ENCODE results near the gene OVCH1. TPM values are rescaled to one million over a fixed set of nuclear protein-coding genes. Genes with fewer than 3 reads are reported as not detected.

OVCH1 gene
- under 0.01 TPM in 2 replicates for total RNA-seq

- TF ChIP-seq CTCF (IDR thresholded peaks at IDR 0.05; ENCODE audit: insufficient read depth, low read depth, low read length), result no peak
- no peak for DNase-seq (ENCODE audit: low read depth)
- no peak within 1 kb of the TSS for H3K4me3 ChIP-seq (ENCODE audit: low read depth, low read length)
Measured at GRCh38 chr12:29497588-29497987, at the start of gene OVCH1. OVCH1 (minus strand) TSS chr12:29497686; CDS start chr12:29497686, 0 bp downstream.

GRCh38 chr12:29547151-29547632, 49.7 kb upstream of the OVCH1 start:
- DNase-seq (ENCODE audit: low read depth), result peak; percentile 93
- TF ChIP-seq CTCF (IDR thresholded peaks at IDR 0.05; ENCODE audit: insufficient read depth, low read depth, low read length), result no peak
- no peak overlapping the region for H3K4me3 ChIP-seq (ENCODE audit: low read depth, low read length)

- no peak for DNase-seq (ENCODE audit: low read depth)
- H3K4me3 ChIP-seq (ENCODE audit: low read depth, low read length), result no peak overlapping the region
- no peak for TF ChIP-seq CTCF (IDR thresholded peaks at IDR 0.05; ENCODE audit: insufficient read depth, low read depth, low read length)
Measured at GRCh38 chr12:29546000-29546399, 48.5 kb upstream of the OVCH1 start.

GRCh38 chr12:29545102-29545467, 47.6 kb upstream of the OVCH1 start:
- no peak for DNase-seq (ENCODE audit: low read depth)
- H3K4me3 ChIP-seq (ENCODE audit: low read depth, low read length), result no peak overlapping the region
- TF ChIP-seq CTCF (IDR thresholded peaks at IDR 0.05; ENCODE audit: insufficient read depth, low read depth, low read length), result no peak

GRCh38 chr12:29544428-29545101, 47.1 kb upstream of the OVCH1 start:
- TF ChIP-seq CTCF (IDR thresholded peaks at IDR 0.05; ENCODE audit: insufficient read depth, low read depth, low read length), result no peak
- no peak for DNase-seq (ENCODE audit: low read depth)
- H3K4me3 ChIP-seq (ENCODE audit: low read depth, low read length), result no peak overlapping the region

- H3K4me3 ChIP-seq (ENCODE audit: low read depth, low read length), result no peak overlapping the region
Measured at GRCh38 chr12:29543036-29543435, 45.5 kb upstream of the OVCH1 start.

More at GRCh38 chr12:29543036-29543435, 45.5 kb upstream of the OVCH1 start:
- peak; percentile 57 for DNase-seq (ENCODE audit: low read depth)
- no peak for TF ChIP-seq CTCF (IDR thresholded peaks at IDR 0.05; ENCODE audit: insufficient read depth, low read depth, low read length)
